A549 (cell line): Measurements from ENCODE around the gene NAA15. TPM values are rescaled to one million over a fixed set of nuclear protein-coding genes. Genes with fewer than 3 reads are reported as not detected.
A peak's percentile ranks its signal among the peaks of the same experiment; 100 is the strongest.

ENCODE experiments used
- ATAC-seq, 2 experiments: fragments of 200-7000 bp in 1 of 2; fragments of >200 bp in 1 of 2; cut with Nextera tagmentation in 1 of 2; cut with Tn5 transposase in 1 of 2; 3 replicates each; pipeline versions ENCODE4 v1.8.0 to v1.9.1; 2018 to 2020; ENCODE audit warnings: mild to moderate bottlenecking in 1 of 2, moderate library complexity in 1 of 2
- CTCF ChIA-PET: fragments of 300-600 bp; sonication (Branson Sonifier 250); formaldehyde crosslinking; extraction: SDS; loops from one replicate; lab custom pipeline; 2021; ENCODE audit warnings: antibody characterized with exemption, inconsistent platforms; lab: Yijun Ruan, JAX
- POLR2A ChIA-PET: fragments of 350-600 bp; formaldehyde crosslinking; extraction: SDS; loops from one replicate; lab custom pipeline; 2021; ENCODE audit warnings: antibody characterized with exemption, inconsistent platforms; lab: Yijun Ruan, JAX
- DNase-seq, 2 experiments: peaks; one replicate each; pipeline versions ENCODE4 v3.0.0 to v3.0.0-alpha.2; 2011 to 2016; ENCODE audit warnings: low read depth in 1 of 2, low spot score in 1 of 2
- FAIRE-seq: peaks from 2 replicates; lab custom pipeline; 2011; peaks lifted over from hg19 to GRCh38; lab: Jason Lieb, UNC
- H3K27ac ChIP-seq, 2 experiments: fragments of >200 bp; sonication (Bioruptor Twin); formaldehyde crosslinking; 3 replicates each; pipeline ENCODE4 v1.5.1; 2016 to 2017
- H3K4me1 ChIP-seq: fragments of >200 bp; sonication (Bioruptor Twin); formaldehyde crosslinking; 3 replicates; pipeline ENCODE4 v1.6.1; 2016
- H3K4me2 ChIP-seq: fragments of >200 bp; sonication (Bioruptor Twin); formaldehyde crosslinking; 3 replicates; pipeline ENCODE4 v1.6.1; 2016
- H3K4me3 ChIP-seq: fragments of >200 bp; sonication (Bioruptor Twin); formaldehyde crosslinking; 3 replicates; pipeline ENCODE4 v1.5.1; 2016
- H3K9me3 ChIP-seq: fragments of >200 bp; sonication (Bioruptor Twin); formaldehyde crosslinking; 3 replicates; pipeline ENCODE4 v1.6.1; 2016
- BHLHE40 ChIP-seq: IDR thresholded peaks from 2 replicates; pipeline ENCODE4 v1.6.1; 2012; ENCODE audit warnings: low read depth, low read length, inconsistent platforms
- CEBPB ChIP-seq, 2 experiments: fragments of >200 bp in 1 of 2; sonication (Bioruptor Twin) in 1 of 2; formaldehyde crosslinking in 1 of 2; IDR thresholded peaks; 2 replicates each; pipeline ENCODE4 v1.6.1; 2012 to 2016
- CHD2 ChIP-seq: fragments of 150-350 bp; IDR thresholded peaks from 2 replicates; pipeline ENCODE4 v1.6.1; 2014; ENCODE audit warnings: low read length; ENCODE audit not compliant: partially characterized antibody
- CHD4 ChIP-seq: fragments of 200-600 bp; sonication (generic); IDR thresholded peaks from 2 replicates; pipeline ENCODE4 v1.6.1; 2016; ENCODE audit warnings: antibody characterized with exemption, mild to moderate bottlenecking, borderline replicate concordance
- CTCF ChIP-seq: fragments of >200 bp; sonication (Bioruptor Twin); formaldehyde crosslinking; IDR thresholded peaks from 3 replicates; pipeline ENCODE4 v1.5.1; 2016
- EHMT2 ChIP-seq: fragments of 200-600 bp; sonication (generic); IDR thresholded peaks from 2 replicates; pipeline ENCODE4 v1.6.1; 2016; ENCODE audit warnings: antibody characterized with exemption, low read depth, mild to moderate bottlenecking, moderate library complexity
- FOSL2 ChIP-seq, 2 experiments: fragments of 450-650 bp in 1 of 2; fragments of >200 bp in 1 of 2; sonication (Bioruptor Twin) in 1 of 2; formaldehyde crosslinking; IDR thresholded peaks; 2 replicates each; pipeline versions ENCODE4 v1.5.0 to v1.6.1; 2016 to 2020; ENCODE audit warnings: mild to moderate bottlenecking in 1 of 2, moderate library complexity in 1 of 2
- GATA3 ChIP-seq: IDR thresholded peaks from 2 replicates; pipeline ENCODE4 v1.6.1; 2012; ENCODE audit warnings: borderline replicate concordance
- HES2 ChIP-seq: fragments of >200 bp; sonication (Bioruptor Twin); formaldehyde crosslinking; IDR thresholded peaks from 2 replicates; pipeline ENCODE4 v1.6.1; 2016
- HOXB13 ChIP-seq: fragments of 250-450 bp; sonication (Bioruptor Pico); IDR thresholded peaks from 2 replicates; pipeline ENCODE4 v1.5.0; 2020; ENCODE audit warnings: low read depth, mild to moderate bottlenecking, moderate library complexity
- HOXB5 ChIP-seq: fragments of 250-450 bp; sonication (Bioruptor Pico); IDR thresholded peaks from 2 replicates; pipeline ENCODE4 v1.5.0; 2020; ENCODE audit warnings: mild to moderate bottlenecking, moderate library complexity
- MAFK ChIP-seq: fragments of 450-650 bp; IDR thresholded peaks from 2 replicates; pipeline ENCODE4 v1.6.1; 2014; ENCODE audit not compliant: partially characterized antibody
- MYC ChIP-seq: IDR thresholded peaks from 2 replicates; pipeline ENCODE4 v1.6.1; 2012; ENCODE audit warnings: mild to moderate bottlenecking, inconsistent platforms, low read length, improper control_type of control experiment, borderline replicate concordance
- NFE2L2 ChIP-seq: fragments of 150-350 bp; conservative IDR thresholded peaks from 2 replicates; pipeline ENCODE4 v1.6.1; 2014; ENCODE audit warnings: low read length
- NPAS2 ChIP-seq: fragments of 250-450 bp; sonication (Bioruptor Pico); IDR thresholded peaks from 2 replicates; pipeline ENCODE4 v1.8.0; 2022; ENCODE audit warnings: mild to moderate bottlenecking, moderate library complexity, borderline replicate concordance
- POLR2A ChIP-seq: IDR thresholded peaks from 2 replicates; pipeline ENCODE4 v1.6.1; 2012; ENCODE audit warnings: mild to moderate bottlenecking, low read length
- RARB ChIP-seq: fragments of 250-450 bp; sonication (Bioruptor Pico); IDR thresholded peaks from 2 replicates; pipeline ENCODE4 v1.8.0; 2021; ENCODE audit warnings: mild to moderate bottlenecking, moderate library complexity
- RCOR1 ChIP-seq: fragments of 150-350 bp; IDR thresholded peaks from 2 replicates; pipeline ENCODE4 v1.6.1; 2014; ENCODE audit warnings: antibody characterized with exemption, low read length, low read depth
- RFX5 ChIP-seq: fragments of 450-650 bp; IDR thresholded peaks from 2 replicates; pipeline ENCODE4 v1.7.1; 2014; ENCODE audit warnings: antibody characterized with exemption, mild to moderate bottlenecking, moderate library complexity
- RNF2 ChIP-seq: fragments of 200-600 bp; sonication (generic); IDR thresholded peaks from 2 replicates; pipeline ENCODE4 v1.6.1; 2016; ENCODE audit warnings: low read depth, mild to moderate bottlenecking, antibody characterized with exemption, moderate library complexity, borderline replicate concordance
- SMC3 ChIP-seq: fragments of >200 bp; sonication (Bioruptor Twin); formaldehyde crosslinking; IDR thresholded peaks from 3 replicates; pipeline ENCODE4 v1.6.1; 2018; ENCODE audit warnings: inconsistent platforms
- ZSCAN20 ChIP-seq: fragments of 250-450 bp; sonication (Bioruptor Pico); IDR thresholded peaks from 2 replicates; pipeline ENCODE4 v1.8.0; 2022; ENCODE audit warnings: mild to moderate bottlenecking, moderate library complexity
- WGBS: methylation state at CpG from one replicate; pipeline ENCODE4 v1.1.6; 2017; ENCODE audit errors: missing lambda C conversion rate; 5-methylcytosine and 5-hydroxymethylcytosine counted together
- polyA plus RNA-seq, 4 experiments: library from polyadenylated mRNA; depleted of rRNA in 3 of 4; stranded (reverse); fragments of >200 nt; fragmentation: RNase III in 1 of 4; extraction: RNeasy Plus Mini Kit Qiagen cat#74134 plus additional on column Dnase treatment in 1 of 4; gene quantifications; 2 replicates in 3 of 4; 3 replicates in 1 of 4; pipeline ENCODE4 v1.2.3, GENCODE V29; 2011 to 2017
- TF ChIP-seq, protein P1 (sequence below): IDR thresholded peaks from 2 replicates; pipeline ENCODE4 v1.6.1; 2012; ENCODE audit warnings: low read depth, borderline replicate concordance
- TF ChIP-seq, protein P2 (sequence below): fragments of 250-450 bp; sonication (Bioruptor Pico); IDR thresholded peaks from 2 replicates; pipeline ENCODE4 v1.5.0; 2021; ENCODE audit warnings: mild to moderate bottlenecking, moderate library complexity, borderline replicate concordance
- TF ChIP-seq, protein P3 (sequence below): IDR thresholded peaks from 2 replicates; pipeline ENCODE4 v1.6.1; 2012

Gene NAA15
- polyA plus RNA-seq, 2 of the 4 experiments (the other 2 are of a cell fraction) = 29.2 to 45.2 TPM

DNA sequence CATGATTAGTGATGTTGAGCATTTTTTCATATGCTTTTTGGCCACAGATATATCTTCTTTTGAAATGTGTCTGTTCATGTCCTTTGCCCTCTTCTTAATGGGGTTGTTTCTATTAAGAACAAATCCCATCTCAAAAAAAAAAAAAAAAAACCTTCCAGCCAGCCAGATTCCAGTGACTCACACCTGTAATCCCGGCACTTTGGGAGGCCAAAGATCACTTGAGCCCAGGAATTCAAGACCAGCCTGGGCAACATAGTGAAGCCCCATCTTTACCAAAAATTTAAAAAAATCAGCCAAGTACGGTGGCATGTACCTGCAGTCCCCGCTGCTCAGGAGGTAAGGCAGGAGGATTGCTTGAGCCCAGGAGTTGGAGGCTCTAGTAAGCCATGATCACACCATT lies 157.7 kb downstream of the NAA15 start:
- POLR2A ChIA-PET = no interaction called here
- no peak for TF ChIP-seq NPAS2
- no peak for TF ChIP-seq GATA3
- TF ChIP-seq, protein P1, sequence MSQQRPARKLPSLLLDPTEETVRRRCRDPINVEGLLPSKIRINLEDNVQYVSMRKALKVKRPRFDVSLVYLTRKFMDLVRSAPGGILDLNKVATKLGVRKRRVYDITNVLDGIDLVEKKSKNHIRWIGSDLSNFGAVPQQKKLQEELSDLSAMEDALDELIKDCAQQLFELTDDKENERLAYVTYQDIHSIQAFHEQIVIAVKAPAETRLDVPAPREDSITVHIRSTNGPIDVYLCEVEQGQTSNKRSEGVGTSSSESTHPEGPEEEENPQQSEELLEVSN = no peak
- no peak for TF ChIP-seq BHLHE40
- no peak for TF ChIP-seq CHD2
- TF ChIP-seq CHD4 = no peak
- no peak for TF ChIP-seq CTCF
- no peak for TF ChIP-seq ZSCAN20 (CRISPR knock-in tag)
- no peak for TF ChIP-seq HOXB13 (CRISPR knock-in tag)
- no peak for TF ChIP-seq RFX5
- TF ChIP-seq EHMT2 = no peak
- no peak for TF ChIP-seq SMC3
- TF ChIP-seq HOXB5 (CRISPR knock-in tag) = no peak
- TF ChIP-seq, protein P2, sequence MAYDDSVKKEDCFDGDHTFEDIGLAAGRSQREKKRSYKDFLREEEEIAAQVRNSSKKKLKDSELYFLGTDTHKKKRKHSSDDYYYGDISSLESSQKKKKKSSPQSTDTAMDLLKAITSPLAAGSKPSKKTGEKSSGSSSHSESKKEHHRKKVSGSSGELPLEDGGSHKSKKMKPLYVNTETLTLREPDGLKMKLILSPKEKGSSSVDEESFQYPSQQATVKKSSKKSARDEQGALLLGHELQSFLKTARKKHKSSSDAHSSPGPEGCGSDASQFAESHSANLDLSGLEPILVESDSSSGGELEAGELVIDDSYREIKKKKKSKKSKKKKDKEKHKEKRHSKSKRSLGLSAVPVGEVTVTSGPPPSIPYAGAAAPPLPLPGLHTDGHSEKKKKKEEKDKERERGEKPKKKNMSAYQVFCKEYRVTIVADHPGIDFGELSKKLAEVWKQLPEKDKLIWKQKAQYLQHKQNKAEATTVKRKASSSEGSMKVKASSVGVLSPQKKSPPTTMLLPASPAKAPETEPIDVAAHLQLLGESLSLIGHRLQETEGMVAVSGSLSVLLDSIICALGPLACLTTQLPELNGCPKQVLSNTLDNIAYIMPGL (CRISPR knock-in tag) = no peak
- TF ChIP-seq, protein P3, sequence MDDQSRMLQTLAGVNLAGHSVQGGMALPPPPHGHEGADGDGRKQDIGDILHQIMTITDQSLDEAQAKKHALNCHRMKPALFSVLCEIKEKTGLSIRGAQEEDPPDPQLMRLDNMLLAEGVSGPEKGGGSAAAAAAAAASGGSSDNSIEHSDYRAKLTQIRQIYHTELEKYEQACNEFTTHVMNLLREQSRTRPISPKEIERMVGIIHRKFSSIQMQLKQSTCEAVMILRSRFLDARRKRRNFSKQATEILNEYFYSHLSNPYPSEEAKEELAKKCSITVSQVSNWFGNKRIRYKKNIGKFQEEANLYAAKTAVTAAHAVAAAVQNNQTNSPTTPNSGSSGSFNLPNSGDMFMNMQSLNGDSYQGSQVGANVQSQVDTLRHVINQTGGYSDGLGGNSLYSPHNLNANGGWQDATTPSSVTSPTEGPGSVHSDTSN = no peak
- TF ChIP-seq CEBPB (IDR thresholded peaks at IDR 0.05) = no peak
- no peak for TF ChIP-seq NFE2L2
- TF ChIP-seq RCOR1 = no peak
- TF ChIP-seq FOSL2 (IDR thresholded peaks at IDR 0.05) = no peak
- TF ChIP-seq FOSL2 (CRISPR knock-in tag; IDR thresholded peaks at IDR 0.05) = no peak
- TF ChIP-seq HES2 = no peak
- CTCF ChIA-PET = no interaction called here
- no peak overlapping the region for H3K4me3 ChIP-seq
- no peaks in the 10 kb centered on the region for H3K9me3 ChIP-seq
- WGBS = 55% methylated on average over 3 of the region's 3 CpGs
- H3K27ac ChIP-seq = peak overlapping the region in 1 of 2 experiments; percentile 55; a peak in 2 of 6 replicates
- no peak for FAIRE-seq
- H3K4me1 ChIP-seq = peaks cover 50% of the 10 kb centered on the region
- peak overlapping the region; percentile 90 for H3K4me2 ChIP-seq
- DNase-seq = no peak
- ATAC-seq = no peak

- Histone ChIP-seq H3K9me3 (no peaks in the 10 kb centered on the region), H3K4me2 (no peak overlapping the region), H3K4me3 (no peak overlapping the region), H3K4me1 (peaks cover 42% of the 10 kb centered on the region), H3K27ac (no peak overlapping the region)
- WGBS = 98% methylated on average over 3 of the region's 3 CpGs
- TF ChIP-seq MAFK (no peak), POLR2A (no peak), RNF2 (no peak), EHMT2 (no peak), MYC (no peak), RARB (CRISPR knock-in tag) (no peak), HOXB13 (CRISPR knock-in tag) (no peak), CTCF (no peak), HES2 (no peak)
- ATAC-seq (no peak), DNase-seq (no peak), FAIRE-seq (no peak)
- POLR2A ChIA-PET = no interaction called here
- CTCF ChIA-PET = interaction anchor here (1.3 kb wide), 1 partner anchor 11 kb away, joined by 6 read pairs; no protein-coding TSS in a partner anchor
These were observed 159.3 kb downstream of the NAA15 start for GRCh38 chr4:139460565-139460964.
